Measurements from ENCODE around the gene PLAGL2. TPM values are rescaled to one million over a fixed set of nuclear protein-coding genes. Genes with fewer than 3 reads are reported as not detected.

The PLAGL2 gene
- polyA plus RNA-seq, 3 donors: 20.3 to 21.7 (median 21.4) TPM

DNA sequence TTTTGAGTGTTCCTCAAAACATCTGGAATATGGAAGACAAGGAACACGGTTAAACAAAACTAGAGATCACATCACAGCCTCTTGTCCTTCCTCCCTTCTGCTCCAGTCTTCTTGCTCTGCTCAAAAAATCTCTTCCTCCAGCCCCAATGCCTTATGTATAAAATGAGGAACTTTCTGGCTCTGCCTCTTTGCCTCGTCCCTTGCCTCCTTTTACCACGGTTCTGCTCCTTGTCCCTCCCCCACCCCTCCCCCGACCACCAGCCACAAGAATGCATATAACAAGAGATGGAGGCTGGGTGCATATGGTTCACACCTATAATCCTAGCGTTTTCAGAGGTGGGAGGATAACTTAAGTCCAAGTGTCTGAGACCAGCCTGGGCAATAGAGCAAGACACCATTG, 43.6 kb downstream of the PLAGL2 start:
- no peak for DNase-seq (ENCODE audit: extremely low read depth in 1 of 11, low read depth in 9 of 11, low spot score in 4 of 11)

DNA sequence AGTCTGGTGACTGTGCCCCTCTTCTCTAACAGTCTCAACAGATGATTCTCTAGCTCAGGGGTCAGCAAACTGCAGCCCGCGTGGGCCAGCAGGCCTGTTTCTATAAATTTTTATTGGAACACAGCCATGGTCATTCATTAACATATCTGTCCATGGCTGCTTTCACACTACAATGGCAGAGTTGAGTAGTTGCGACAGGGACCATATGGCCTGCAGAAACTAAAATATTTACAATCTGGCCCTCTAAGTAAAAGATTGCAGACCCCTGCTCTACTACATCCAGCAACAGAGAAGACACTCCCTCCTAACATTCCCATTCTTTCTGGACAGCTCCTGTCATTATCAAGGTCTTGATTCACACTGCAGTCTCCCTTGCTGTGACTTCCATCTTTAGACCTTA, 45.2 kb downstream of the PLAGL2 start:
- DNase-seq (ENCODE audit: extremely low read depth in 1 of 11, low read depth in 9 of 11, low spot score in 4 of 11): peak in 1 of 11 donors; percentile 32

DNA sequence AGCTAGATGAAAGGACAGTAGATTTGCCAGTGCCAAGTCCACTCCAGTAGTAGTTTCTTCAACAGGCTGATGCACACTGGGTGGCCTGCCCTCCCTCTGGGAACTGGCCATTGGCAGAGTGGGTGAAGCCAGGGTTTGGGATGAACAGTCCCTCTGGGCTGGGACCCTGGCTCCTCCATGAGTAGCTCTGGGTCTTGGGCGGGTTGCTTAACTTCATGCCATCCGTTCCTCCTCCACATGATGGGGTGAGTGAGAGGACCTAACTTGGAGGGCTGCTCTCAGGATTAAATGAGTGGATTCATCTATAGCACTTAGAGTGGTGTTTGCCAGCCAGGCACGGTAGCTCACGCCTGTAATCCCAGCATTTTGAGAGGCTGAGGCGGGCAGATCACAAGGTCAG, 47.2 kb downstream of the PLAGL2 start:
- DNase-seq (ENCODE audit: extremely low read depth in 1 of 11, low read depth in 9 of 11, low spot score in 4 of 11): no peak

DNA sequence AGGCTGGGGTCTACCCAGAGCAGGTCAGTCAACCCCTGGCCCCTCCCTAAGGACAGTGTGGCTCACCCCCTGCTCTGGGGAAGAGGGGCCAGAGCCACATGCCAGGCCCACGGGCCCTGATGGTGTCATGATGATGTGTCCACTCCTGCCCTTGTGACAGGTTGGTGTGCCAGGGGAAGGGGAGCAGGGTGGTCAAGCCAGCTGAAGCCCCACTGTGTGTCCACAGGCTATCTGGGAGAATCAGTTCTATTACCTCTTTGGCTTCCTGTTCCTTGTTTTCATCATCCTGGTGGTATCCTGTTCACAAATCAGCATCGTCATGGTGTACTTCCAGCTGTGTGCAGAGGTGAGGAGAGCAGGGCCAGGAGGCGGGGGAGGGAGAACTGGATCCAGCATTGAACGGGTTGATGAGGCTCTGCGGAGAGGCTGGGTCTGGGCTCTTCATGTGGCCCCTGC, 47.7 kb downstream of the PLAGL2 start:
- no peak for DNase-seq (ENCODE audit: extremely low read depth in 1 of 11, low read depth in 9 of 11, low spot score in 4 of 11)

DNA sequence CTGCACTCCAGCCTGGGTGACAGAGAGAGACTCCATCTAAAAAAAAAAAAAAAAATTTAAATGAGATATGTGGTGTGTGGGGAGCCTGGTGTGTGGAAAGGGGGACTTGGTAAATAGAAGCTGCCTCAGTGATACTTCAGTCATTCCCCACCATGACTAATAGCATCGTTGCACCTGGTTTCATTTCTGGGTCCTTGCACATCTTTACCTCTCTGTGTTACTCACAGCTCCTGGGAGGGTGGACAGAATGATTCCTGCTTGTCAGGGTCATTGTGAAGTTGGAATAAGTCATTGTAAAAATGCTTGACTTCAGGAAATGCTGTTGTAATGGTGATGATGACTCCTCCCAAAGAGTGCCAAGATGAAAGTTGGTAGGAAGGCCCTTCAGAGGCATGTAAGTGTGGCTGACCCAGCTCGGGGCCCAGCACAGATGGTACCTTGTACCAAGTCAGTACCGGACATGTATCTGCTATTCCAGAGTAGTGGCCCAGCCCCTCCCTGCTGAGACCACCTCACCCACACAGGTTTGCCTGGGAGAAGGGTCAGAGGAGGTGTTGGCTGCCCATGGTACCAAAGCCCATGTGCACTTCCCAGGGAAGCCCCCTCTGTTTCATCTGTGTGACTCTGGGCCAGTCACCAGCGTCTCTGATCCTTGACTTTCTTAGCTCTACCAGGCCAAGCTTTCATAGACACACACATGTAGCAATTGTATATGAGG, 48.4 kb downstream of the PLAGL2 start:
- no peak for DNase-seq (ENCODE audit: extremely low read depth in 1 of 11, low read depth in 9 of 11, low spot score in 4 of 11)

DNA sequence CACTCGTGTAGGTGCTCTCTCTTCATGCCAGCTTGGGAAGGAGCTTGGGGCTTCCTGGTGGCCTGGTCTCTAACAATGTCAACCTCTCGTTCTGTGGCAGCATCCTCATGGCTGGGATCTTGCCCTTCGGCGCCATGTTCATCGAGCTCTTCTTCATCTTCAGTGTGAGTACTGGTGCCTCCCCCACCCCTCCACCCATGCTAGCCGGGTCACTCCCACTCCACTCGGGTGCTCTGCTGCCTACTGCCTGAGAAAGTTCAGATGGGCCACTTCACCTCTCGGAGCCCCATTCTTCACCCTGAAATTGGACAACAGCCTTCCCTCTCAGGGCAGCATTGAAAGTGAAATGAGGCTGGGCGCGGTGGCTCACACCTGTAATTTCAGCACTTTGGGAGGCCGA, 49.2 kb downstream of the PLAGL2 start:
- no peak for DNase-seq (ENCODE audit: extremely low read depth in 1 of 11, low read depth in 9 of 11, low spot score in 4 of 11)

DNA sequence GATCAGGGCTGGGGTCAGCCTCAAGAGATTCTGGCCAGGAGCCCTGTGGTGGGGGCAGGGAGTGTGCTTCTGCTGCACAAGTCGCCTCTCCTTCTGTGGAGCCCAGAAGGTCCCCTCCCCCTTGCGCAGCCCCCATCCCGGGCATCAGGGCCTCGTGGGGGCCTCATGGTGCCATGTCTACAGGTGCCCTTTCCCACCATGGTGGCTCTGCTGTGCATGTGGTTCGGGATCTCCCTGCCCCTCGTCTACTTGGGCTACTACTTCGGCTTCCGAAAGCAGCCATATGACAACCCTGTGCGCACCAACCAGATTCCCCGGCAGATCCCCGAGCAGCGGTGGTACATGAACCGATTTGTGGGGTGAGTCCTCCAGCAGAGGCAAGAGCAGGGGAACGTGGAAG, 49.9 kb downstream of the PLAGL2 start:
- no peak for DNase-seq (ENCODE audit: extremely low read depth in 1 of 11, low read depth in 9 of 11, low spot score in 4 of 11)

DNA sequence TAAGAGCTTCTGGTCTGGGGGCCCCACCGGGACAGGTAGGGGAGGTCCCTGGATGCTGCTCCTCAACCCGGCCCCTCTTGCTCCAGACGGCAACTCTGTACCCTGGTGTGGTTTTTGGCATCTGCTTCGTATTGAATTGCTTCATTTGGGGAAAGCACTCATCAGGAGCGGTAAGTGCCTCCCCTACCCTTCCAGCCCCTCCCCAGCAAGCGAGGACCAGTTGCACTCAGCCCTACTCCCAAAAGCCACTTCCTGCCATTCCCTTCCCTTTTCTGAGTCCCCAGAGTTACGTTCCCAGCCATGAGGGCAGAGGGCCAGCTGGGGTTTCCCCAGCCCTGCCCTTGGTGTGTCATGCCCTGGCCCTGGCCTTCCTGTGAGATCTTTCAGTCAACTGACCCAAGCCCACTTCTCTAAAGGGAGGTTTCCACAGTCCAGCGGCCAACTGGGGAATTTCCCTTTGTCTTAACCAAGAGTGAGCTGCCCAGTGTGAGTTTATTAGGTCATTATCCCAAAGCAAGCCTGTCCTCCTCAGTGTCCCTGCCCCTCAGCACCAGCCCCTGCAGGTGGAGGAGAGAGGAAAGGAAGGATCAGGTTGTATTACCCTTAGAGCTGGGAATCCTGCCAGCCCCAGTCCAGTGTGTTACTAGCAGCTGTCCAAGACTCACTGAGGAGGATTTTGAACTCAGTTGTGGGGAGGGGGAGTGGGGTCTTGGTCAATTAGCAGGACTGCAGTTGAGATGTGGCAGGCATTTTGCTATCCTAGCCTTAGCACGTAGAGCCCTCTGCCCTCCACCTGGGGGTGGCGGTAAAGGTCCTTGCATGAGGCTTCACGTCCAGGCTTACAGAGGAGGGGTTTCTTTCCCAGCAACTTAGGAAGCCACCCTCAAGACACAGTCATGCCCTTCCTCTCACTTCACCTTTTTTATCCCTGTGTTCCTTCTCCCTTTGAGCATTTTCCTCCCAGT, 52.2 kb downstream of the PLAGL2 start:
- peak; percentile 25 to 73 (median 42) for DNase-seq (ENCODE audit: extremely low read depth in 1 of 11, low read depth in 9 of 11, low spot score in 4 of 11)

DNA sequence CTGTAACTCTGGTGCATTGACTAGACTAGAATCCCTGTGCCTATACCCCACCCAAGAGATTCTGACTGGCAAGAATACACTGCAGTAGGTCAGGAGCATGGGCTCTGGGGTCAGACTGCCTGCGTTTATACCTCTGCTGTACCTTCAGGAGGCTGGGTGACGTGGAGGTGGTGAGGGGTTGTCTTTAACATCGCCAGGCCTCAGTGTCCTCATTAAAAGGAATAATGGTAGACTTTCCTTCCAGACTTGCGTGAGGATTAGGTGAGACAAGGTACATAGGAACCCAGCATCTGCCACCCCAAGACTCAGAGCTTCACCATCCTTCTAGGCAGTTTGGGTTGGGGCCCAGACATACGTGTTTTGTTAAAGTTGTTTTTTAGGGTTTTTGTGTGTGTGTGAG, 53.8 kb downstream of the PLAGL2 start:
- no peak for DNase-seq (ENCODE audit: extremely low read depth in 1 of 11, low read depth in 9 of 11, low spot score in 4 of 11)

DNA sequence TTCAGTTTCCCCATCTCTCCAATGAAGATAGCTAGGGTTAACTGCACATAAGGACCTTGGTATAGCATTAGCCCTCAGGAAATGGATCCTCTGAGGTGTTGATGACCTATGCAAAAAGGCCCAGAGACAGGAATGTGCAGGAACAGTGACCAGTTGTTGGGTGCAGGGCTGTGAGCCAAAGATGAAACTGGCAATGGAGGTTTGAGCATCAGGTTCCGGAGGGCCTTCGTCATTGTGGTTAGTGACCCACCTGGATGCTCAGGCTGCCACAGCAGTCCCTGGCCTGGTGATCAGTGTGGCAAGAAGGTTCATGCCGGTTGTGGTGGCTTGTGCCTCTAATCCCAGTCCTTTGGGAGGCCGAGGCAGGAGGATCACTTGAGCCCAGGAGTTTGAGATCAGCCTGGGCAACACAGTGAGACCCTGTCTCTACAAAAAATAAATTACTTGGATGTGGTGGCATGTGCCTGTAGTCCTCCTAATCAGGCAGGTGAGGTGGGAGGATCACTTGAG, 54.3 kb downstream of the PLAGL2 start:
- DNase-seq (ENCODE audit: extremely low read depth in 1 of 11, low read depth in 9 of 11, low spot score in 4 of 11): no peak

DNA sequence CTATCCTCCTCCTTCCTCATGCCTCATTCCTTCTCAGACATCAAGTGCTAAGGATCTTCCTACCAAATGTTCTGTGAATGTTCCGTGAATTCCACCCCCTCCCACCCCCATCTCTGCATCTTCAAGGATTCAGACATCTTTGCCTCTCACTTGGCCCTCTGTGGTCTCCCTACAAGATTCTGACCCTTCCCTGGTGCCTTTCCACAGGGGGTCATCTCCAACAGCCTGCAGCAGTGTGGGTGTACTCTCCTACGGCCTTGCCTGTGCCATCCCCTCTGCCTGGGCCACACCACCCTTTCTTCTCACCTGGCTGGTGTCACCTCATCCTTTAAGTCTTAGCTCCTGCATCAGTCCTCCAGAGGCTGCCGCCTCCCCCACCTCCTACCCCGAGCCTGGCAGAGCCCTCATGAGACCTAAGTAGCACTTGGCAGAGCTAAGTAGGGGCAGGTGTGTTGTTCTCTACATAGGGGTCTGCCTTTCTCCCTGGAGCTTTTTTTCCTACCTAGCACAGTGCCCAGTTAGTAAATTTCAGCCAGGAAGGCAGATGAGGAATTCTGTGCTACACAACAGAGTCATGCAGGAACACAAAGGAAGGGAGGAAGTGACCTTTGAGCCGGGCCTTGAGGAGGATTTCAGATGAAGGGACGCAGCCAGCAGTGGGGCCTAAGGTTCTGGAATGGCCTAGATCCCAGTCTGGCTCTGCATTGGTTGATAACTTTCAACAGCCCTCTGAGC, 55.0 kb downstream of the PLAGL2 start:
- DNase-seq (ENCODE audit: extremely low read depth in 1 of 11, low read depth in 9 of 11, low spot score in 4 of 11): no peak

DNA sequence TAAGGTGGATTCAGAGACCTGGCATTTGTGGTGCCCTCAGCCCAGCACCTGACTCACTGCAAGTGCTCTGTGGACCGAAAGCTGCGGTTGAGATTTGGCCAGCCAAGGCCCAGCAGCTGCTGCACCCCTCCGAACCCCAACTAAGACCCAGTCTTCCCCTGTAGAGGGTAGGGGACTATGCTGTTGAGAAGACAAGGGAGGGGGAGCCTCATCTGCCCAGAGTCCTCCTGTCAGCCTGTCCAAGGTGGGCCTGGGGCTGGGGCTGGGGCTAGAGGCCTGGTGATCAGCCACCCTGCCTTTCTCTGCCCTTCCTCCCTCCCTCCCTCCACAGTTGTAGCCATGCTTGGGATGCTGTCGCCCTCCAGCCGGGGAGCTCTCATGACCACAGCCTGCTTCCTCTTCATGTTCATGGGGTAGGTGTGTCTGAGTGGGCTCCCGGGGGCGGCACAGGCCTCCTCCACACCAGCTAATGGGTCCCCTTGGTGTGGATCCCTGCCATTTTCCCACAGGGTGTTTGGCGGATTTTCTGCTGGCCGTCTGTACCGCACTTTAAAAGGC, 57.2 kb downstream of the PLAGL2 start:
- DNase-seq (ENCODE audit: extremely low read depth in 1 of 11, low read depth in 9 of 11, low spot score in 4 of 11): no peak

DNA sequence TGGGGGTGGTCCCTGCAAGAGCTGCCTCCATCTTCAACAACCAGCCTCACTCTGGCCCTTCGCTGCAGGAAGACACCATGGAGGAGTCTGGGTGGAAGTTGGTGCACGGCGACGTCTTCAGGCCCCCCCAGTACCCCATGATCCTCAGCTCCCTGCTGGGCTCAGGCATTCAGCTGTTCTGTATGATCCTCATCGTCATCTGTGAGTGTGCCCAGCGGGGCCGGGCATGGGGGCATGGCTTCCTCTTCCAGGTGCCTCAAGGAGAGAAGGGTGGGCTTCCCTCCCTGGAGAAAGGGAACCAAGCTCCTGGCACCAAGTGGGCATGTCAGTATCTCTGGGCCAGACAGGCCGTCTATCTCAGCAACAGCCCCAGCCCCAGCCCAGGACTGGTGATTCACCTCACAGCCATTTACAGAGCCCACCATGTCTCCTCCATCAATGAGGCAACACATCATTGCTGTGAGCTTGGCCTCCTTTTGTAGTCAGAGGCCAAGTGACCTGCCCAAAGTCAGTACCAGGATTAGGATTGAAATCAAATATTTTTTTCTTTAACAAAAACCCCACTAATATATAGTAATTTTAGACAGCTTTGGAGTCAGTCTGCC, 57.9 kb downstream of the PLAGL2 start:
- no peak for DNase-seq (ENCODE audit: extremely low read depth in 1 of 11, low read depth in 9 of 11, low spot score in 4 of 11)

DNA sequence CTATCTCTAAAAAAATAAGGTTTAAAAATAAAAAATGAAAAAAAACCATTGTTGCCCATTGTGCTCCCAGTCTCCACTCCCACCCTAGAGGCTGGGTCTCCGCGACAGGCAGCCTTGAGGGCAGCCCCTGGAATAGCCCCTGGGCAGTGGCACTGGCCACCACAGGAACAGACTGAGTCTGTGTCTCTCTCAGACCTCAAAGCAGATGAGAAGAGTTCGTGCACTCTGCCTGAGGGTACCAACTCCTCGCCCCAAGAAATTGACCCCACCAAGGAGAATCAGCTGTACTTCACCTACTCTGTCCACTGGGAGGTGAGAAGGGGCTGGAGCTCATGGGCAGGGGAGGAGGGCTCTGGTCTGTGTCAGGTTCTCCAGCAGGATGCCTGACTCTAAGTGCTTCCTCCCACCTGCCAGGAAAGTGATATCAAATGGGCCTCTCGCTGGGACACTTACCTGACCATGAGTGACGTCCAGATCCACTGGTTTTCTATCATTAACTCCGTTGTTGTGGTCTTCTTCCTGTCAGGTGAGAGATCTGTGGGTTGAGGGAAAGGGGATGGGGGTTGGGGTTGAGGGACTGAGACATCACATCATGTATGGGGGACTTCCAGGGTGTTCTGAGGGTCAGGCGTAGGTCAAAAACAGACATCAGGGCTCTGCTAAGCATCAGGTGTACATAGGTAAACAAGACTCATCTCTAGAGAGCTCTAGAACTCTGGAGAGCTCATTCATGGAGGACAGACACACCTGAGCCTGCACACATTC, 62.5 kb downstream of the PLAGL2 start:
- no peak for DNase-seq (ENCODE audit: extremely low read depth in 1 of 11, low read depth in 9 of 11, low spot score in 4 of 11)

DNA sequence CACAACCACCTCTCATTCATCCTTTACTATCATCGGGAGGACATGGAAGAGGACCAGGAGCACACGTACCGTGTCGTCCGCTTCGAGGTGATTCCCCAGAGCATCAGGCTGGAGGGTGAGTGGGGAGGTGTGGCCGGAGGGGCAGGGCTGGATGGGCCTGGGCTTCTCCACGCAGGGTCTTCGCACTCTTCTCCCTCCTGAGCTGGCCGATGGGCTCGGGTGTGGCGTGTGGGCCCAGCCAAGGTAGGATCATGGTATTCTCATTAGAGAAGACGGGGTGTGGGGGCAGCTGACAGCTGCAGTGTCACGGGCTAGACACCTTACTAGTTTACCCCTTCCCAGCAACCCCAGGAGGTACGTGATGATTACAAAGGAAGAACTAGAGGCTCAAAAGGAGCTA, 64.6 kb downstream of the PLAGL2 start:
- no peak for DNase-seq (ENCODE audit: extremely low read depth in 1 of 11, low read depth in 9 of 11, low spot score in 4 of 11)
